Neural progenitor cell (in vitro differentiated cells): Measurements from ENCODE around the gene ZNF223.

Experiments used
- CTCF ChIP-seq: fragments of 200-600 bp; sonication (generic); IDR thresholded peaks from 2 replicates; pipeline ENCODE4 v1.5.1; 2017; ENCODE audit warnings: antibody characterized with exemption, mild to moderate bottlenecking
- EZH2 ChIP-seq: fragments of 200-600 bp; sonication (generic); IDR thresholded peaks from 2 replicates; pipeline ENCODE4 v1.6.1; 2017; ENCODE audit warnings: antibody characterized with exemption, mild to moderate bottlenecking, moderate library complexity
- EZH2phosphoT487 ChIP-seq: fragments of 200-600 bp; sonication (generic); IDR thresholded peaks from 2 replicates; pipeline ENCODE4 v1.6.1; 2017; ENCODE audit warnings: antibody characterized with exemption

- no peak for TF ChIP-seq EZH2
- TF ChIP-seq CTCF, result no peak
- TF ChIP-seq EZH2phosphoT487, result no peak
Observed at GRCh38 chr19:44072543-44073401, 20.9 kb downstream of the ZNF223 start.
